HCEC 1CT (cell line): ENCODE data around the gene LPCAT4.
A peak's percentile ranks its signal among the peaks of the same experiment; 100 is the strongest.
"Not testable (repeated sequence)": the region's sequence is repeated elsewhere in the genome, so short reads cannot be mapped to it uniquely, and the experiment has no call there.

Experiments used
- DNase-seq: peaks from one replicate; pipeline ENCODE4 v3.0.0-alpha.2; 2017

LPCAT4 gene

DNA sequence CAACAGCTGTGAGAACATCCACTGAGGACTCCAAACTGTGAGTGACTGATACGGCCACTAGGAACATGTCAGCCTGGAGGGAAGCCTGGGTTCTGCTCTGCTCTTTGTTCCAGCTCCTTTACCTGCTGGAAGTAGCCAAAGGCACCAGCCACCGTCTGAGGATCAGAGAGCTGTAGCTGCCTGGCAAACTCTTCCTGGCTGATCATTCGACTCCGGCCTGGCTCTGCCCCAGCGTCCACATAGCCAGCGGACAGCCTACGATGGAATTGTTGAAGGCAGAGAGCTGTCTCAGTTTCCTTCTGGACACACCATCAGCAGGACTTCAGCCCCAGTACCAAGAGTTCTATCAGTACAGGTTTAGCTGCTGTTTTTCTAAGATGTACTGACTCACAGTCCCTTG, 5.7 kb downstream of the LPCAT4 start:
- no peak for DNase-seq

DNA sequence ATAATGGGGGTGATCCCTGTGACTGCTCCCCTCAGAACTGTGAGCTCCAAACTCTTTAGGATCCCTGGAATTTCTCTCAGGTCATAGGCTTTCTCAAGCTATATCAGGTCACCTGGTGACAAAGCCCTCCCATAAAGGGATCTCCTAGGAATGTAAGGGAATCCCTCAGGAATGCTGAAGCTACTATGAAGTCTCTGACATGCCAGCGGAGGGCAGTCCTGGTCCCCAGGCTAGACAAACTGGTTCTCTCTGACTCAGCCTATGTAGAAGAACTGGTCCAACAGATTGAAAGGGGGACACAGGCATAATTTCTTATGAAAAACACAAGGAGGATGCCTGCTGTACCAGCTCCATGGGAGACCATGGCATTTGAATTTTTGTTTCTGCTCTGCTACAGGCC, 6.7 kb downstream of the LPCAT4 start:
- DNase-seq: no peak

DNA sequence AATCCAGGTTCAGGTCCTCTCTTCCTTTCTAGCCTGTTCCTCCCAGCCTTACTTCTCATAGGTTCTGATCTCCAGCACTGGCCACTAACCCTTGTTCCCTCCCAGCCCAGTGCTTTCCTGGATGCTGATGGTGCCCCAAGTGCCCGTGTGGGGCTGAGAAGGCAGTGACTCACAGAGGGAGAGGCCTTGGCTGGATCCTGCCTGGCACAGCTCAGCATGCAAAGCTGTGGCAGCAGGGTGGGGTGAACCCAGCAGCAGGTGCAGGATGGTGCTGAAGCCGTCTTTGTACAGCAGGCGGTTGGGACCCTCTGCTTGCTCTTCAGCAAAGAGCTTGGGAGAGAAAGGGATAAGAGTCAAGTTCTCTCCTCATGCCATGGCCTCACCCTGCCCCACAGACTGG, 7.6 kb downstream of the LPCAT4 start:
- no peak for DNase-seq

DNA sequence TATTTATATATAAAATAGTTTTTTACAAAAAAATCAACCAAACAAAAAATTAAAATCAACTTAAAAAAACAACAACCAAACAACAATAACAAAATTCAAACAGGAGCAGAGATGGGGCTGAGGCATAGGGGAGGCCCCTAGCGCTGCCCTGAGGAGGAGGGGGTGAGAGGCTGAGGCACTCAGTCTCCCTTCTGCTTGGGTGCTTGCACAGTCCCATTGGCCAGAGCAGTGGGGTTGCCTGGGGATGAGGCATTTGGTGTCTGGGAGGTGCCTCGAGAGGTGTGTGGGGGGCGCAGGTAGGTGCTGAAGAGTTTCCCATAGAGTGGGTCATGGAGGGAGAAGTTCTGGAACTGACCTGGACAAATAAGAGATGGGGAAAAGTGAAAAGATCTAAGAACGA, 8.0 kb downstream of the LPCAT4 start:
- no peak for DNase-seq

DNA sequence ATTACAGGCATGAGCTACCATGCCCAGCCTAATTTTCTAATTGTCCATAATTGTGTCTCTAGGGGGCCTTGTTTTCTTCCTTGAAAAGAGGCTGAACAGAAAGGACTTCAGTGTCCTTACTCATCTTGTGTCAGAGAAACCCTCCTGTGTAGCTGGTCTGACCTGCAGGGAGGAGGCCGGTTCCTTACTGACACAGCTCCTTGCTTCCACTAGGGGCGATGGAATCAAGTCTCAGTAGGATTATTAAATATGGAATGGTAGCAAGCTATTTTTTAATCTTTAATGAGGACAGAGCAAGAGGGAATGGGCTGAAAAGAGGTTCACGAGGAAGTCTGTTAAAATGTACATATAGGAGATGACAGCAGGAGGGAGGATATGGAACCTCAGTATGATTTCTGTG, 8.6 kb downstream of the LPCAT4 start:
- peak; percentile 27 for DNase-seq

DNA sequence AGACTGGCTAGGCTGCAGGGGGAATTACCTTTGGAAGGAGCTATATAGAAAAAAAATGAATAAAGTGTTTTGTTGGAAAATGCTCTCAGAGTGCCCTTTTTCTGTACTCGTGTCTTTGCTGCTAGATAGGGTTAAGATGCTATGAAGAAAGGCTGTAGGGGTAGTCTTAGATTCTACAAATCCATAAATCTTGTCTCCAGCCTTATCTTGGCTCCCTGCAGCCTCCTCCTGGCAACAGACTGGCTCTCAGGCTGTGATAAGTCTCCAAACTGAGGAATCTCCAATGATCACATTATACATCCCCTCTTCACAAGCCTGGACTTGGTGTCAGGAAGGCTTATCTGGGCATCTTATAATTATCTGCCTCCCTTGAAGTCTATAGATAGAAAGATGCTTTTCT, 9.3 kb downstream of the LPCAT4 start:
- no peak for DNase-seq

DNA sequence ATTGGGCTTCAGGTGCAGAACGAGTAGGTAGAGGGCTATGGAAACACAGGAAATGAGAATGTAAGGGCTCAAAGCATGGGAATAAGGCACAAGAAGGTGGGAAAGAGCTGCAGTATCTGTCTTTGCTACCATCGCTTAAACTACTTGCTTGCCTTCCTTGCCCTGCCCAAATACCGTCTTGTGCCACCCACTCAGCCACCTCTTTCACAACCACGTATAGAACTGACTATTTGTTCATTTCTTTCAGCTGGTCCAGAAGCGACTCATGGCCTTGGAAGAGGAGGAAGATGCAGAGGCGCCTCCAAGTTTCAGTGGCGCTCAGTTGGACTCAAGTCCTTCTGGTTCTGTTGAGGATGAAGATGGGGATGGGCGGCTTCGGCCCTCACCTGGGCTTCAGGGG, 11.8 kb downstream of the LPCAT4 start:
- no peak for DNase-seq

DNA sequence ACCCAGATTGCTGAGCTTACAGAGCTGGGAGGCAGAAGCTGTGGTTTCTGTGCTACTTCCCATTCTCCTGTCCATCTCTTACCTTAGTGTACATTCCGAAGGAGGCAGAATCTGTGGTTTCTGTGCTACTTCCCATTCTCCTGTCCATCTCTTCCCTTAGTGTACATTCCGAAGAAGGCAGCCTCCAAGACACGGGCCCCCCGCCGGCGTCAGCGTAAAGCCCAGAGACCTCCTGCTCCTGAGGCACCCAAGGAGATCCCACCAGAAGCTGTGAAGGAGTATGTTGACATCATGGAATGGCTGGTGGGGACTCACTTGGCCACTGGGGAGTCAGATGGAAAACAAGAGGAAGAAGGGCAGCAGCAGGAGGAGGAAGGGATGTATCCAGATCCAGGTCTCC, 12.7 kb downstream of the LPCAT4 start:
- DNase-seq: no peak

DNA sequence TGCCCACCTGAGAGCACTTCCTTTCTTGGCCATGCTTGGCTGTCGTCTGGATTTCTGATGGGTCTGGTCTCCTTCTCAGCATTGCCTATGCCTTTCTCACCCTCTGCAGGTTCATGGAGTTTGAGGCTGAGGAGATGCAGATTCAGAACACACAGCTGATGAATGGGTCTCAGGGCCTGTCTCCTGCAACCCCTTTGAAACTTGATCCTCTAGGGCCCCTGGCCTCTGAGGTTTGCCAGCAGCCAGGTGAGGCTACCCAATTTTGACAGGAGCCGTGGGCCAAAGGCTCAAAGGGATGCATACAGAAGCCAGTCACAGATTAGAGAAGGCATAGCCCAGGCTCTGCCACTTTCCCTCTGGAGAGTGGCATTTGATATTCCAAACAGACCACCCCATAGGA, 13.4 kb downstream of the LPCAT4 start:
- no peak for DNase-seq

DNA sequence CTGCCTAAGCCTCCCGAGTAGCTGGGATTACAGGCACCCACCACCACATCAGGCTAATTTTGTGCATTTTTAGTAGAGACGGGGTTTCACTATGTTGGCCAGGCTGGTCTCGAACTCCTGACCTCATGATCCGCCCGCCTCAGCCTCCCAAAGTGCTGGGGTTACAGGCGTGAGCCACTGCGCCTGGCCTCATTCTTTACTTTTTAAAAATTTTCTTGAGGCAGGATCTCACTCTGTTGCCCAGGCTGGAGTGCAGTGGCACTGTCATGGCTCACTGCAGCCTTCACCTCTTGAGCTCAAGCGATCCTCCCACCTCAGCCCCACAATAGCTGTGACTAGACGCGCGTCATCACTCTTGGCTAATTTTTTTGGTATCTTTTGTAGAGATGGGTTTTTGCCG, 14.0 kb downstream of the LPCAT4 start:
- not testable (repeated sequence) for DNase-seq

DNA sequence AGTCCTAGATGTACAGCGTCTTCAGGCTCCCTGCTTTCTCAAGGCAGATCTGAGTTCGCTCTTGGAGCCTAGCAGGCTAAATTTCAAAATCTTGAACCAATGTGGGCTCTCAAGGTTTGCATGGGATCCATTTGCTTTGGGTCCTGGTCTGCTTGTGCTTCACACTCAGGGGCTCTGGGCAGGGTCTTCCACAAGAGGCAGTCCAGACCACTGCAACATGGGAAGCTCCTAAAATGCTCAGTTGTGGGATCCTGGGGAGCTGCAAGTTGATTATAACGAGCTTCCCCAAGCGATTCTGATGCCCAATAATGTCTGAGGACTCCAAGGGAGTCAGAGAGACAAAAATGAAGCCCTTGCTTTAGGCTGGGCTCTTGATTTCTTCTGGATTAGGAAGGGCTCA, 17.2 kb downstream of the LPCAT4 start:
- no peak for DNase-seq

DNA sequence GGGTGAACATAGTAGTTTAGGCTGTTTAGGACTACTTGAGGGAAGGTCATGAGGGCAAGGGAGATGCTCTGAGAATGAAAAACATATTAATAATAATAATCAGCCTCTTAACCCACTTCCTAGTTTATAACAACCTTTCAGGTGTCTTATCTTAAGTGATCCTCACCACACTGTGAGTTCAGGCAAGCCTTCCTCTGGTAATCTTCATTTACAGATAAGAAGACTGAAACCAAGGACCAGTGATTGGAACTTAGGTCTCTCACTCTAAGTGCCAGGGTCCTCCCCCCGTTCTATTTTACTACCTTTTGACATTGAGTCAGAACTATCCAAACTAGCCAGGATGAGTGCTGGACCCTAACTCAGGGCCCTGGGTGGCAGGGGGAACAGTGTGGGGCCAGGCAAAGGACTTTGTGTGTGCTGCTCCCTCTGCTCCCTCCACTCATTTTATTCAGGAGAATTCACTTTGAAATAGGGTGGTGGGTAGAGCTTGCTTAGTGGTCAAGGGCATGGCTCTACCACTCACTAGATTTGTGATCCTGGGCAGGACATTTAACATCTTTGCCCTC, 18.2 kb downstream of the LPCAT4 start:
- no peak for DNase-seq

DNA sequence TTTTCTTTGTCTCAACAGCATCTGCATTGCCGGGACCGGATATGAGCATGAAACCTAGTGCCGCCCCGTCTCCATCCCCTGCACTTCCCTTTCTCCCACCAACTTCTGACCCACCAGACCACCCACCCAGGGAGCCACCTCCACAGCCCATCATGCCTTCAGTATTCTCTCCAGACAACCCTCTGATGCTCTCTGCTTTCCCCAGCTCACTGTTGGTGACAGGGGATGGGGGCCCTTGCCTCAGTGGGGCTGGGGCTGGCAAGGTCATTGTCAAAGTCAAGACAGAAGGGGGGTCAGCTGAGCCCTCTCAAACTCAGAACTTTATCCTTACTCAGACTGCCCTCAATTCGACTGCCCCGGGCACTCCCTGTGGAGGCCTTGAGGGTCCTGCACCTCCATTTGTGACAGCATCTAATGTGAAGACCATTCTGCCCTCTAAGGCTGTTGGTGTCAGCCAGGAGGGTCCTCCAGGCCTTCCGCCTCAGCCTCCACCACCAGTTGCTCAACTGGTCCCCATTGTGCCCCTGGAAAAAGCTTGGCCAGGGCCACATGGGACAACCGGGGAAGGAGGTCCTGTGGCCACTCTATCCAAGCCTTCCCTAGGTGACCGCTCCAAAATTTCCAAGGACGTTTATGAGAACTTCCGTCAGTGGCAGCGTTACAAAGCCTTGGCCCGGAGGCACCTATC, 18.9 kb downstream of the LPCAT4 start:
- no peak for DNase-seq

DNA sequence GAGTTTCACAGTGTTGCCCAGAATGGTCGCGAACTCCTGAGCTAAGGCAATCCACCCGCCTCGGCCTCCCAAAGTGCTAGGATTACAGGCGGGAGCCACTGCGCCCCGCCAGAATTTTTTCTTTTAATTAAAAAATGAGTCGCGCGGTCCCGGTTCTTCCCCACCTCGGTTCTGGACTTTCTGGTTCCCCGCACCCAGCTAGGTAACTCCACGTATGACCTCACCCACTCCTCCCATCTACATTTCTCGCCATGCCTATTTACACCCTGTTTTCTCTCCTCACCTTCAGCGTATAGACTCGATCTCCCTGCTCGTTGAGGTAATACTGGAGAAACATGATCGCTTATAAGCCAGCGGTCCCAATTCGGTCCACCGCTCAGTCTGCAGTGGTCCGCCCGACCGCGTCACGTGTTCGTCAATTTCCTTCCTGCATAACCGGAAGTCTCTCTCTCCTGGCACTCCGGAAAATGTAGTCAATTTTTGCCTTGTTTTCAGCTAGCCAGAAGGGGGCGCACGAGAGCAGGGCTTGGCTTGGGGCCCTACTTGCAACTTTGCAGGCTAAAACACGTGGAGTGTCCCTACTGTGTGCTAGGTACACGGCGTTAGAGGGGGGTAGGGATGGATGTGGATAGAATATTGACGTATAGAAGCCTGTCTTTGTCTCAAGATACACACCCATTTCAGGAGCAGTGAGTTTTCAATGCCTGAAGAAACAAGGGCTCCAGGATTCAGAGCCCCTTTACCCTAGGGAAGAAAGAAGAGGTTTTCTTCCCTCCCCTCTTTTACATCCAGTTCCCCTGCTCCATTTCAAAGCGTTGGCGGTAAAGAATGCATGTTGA, 24.0 kb downstream of the LPCAT4 start, which contains the start of the genes NOP10 and NUTM1:
Gene NOP10, minus strand, starts transcription at position 400 of the 839 bp plus-strand sequence. Its CDS starts 63 bp downstream, at position 337.
Gene NUTM1, plus strand, starts transcription at position 579 of the 839 bp plus-strand sequence. CDS start 382 bp downstream, outside the sequence.
- peak; percentile 88 for DNase-seq

DNA sequence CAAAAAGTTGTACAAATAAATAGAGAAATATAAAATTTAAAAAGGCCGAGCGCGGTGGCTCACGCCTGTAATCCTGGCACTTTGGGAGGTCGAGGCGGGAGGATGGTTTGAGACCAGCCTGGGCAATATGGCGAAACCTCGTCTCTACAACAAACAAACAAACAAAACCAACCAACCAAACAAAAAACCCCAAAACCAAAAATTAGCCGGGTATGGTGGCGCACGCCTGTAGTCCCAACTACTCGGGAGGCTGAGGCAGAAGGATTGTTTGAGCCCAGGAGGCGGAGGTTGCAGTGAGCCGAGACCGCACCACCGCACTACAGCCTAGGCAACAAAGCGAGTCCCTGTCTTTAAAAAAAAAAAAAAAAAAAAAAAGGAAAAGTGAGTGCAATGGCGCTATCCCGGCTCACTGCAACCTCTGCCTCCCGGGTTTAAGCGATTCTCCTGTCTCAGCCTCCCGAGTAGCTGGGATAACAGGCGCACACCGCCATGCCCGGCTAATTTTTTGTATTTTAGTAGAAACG, 24.7 kb downstream of the LPCAT4 start:
- DNase-seq: not testable (repeated sequence)

DNA sequence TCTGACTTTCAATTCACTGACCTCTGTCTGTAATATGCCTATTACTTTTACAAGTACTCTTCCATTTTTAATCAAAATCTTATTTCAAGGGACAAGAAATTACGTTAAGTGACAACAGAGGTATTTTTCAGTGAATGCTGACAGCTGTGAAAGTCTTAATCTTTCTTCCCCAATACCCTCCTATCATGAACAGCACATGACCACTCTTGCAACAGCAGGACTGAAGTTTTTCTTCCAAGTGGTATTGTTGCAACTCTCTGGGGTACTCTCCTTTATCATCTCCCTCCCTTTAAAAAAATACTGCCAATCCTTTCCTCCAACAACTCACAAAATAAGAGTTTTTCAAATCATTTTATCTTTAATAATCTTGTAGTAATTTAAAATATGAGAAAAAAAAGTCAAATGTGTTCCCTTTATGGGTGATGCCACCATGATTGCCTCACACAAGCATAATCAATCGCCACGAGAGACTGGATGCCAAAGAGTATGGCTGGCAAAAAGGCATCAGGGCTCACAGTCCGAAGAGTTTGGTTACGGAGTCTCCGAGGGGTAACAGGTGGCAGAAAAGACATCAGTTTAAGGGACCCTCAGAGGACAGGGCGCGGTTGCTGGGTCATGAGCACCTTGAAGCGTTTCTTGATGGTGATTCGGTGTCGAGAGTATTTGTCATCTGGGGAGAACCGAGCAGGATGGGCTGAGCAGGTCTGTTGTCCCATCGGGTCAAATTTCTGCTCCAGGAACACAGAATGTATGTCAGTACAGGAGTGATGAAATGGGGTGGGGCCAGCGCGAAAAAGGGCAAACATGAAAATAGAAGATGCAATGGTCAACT, 25.4 kb downstream of the LPCAT4 start:
- DNase-seq: no peak

DNA sequence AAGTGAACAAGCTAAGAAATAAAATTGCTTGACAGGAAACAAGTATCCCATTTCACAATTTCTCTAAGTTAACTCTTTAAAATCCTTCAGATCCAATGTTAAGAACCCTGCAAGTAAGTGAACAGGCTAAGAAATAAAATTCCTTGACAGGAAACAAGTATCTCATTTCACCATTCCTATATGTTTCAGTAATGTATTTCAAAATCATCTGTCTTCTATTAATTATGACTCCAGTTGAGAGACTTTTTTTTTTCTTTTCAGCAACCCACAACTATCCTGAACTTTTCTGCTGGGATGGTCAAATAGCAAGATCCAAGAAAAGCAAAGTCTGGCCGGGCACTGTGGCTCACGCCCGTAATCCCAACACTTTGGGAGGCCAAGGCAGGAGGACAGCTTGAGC, 27.1 kb downstream of the LPCAT4 start:
- no peak for DNase-seq

DNA sequence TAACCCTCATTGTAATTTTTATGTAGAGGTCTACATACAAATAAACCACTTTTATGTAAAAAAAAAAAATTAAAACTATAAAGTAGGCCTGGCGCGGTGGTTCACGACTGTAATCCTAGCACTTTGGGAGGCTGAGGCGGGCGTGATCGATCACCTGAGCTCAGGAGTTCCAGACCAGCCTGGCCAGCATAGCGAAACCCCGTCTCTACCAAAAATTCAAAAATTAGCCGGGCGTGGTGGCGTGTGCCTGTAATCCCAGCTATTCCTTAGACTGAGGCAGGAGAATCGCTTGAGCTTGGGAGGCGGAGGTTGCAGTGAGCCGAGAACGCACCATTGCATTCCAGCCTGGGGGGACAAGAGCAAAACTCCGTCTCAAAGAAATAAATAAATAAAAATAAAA, 28.6 kb downstream of the LPCAT4 start:
- DNase-seq: no peak

DNA sequence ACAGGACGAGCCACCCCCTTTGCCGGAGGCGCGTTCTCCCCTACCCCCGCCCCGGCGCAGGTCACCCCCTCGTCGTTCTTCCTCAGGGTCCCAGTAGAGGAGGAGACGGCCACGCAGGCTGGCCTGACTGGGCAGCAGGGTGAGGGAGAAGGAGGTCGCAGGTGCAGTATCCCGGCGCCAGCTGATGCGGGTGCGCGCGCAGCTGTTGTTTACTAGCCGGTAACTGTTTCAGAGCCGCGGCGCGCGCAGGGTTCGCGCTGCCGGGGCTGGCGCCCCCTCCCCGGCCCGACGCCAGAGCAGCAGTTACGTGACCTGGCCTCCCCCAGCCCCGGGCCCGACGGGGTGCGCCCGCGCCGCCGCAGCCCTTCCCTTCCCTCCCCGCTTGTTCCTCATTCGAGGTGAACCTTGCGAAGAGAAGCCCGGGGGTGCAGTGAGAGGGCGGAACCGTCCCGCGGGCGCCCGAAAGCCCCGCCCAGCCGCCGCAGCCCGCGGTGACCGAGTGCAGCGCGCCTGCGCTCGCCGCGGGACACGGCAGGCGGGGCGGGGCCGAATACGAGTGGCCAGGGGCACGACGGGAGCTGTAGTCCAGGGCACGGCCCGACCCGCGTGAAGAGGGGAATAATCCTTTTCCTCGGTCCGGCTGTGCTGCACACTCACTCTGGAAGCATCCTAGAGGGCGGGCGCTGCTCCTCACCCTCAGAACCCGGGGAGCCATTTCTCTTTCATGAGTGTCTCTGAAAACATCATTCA, 29.3 kb downstream of the LPCAT4 start, which contains the start of gene SLC12A6:
Gene SLC12A6, minus strand, starts transcription at position 225 of the 750 bp plus-strand sequence. CDS start 1,101 bp downstream, outside the sequence.
- DNase-seq: peak; percentile 95

DNA sequence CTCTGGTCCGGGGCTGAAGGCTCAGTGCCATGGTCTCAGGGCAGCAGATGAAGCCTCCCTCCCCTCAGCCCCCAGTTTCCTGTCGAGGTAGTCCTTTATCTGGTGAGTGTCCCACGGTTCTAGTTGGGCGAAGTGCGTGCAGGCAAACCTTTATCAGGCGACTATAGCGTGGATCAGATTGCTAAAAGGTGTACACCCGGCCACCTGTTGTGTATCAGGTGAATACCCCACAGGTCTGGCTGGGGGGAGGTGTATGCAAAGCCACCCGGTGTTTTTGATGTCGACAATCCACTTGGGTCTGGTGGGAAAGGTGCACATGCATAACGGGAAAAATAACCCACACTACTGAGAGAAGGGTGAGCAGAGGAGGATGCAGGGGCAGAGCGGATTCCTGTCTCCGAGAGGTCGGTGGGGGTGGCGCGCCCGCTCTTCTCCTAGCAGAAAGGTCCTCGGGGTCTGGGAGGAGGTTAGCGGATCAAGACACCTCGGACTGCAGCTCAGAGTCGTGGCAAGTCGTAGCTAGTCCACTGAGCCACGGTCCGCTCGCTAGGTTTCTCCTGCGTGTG, 29.9 kb downstream of the LPCAT4 start:
- DNase-seq: no peak

DNA sequence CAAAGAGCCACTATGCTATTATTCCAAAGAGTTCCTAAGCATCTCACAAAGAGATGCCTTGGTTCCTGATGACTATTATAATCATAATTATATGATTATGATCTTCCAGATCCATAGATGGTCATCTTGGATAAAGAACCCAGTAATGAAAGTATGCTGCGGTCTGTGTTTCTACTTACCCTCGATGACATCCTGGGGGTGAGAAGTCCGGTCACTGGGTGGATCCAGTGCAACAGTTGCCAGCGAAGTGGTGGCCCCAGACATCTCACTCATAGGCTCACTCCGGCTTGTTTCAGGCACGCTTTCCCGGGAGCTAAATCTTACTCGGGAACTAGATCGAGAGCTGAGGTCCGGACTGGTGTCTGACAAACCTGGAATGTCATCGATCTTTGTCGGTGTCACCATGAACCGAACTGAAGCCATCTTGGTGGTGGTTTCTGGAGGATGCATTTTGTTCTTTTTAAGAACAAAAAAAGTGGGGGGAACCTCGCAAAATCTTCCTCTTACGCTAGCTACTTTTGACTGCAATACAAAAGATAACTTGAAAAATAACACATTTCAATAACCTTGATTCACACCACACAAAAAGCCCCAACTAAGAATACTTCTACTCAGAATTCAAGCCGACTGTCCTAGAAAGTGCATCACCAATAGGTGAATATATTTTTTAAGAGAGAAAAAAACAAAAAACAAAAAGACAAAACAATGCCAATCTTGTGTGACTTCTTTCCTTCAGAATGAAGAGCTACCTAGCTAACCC, 30.6 kb downstream of the LPCAT4 start:
- DNase-seq: no peak
